Measurements from ENCODE around the gene GRB7.

Gene GRB7

GRCh38 chr17:39775031-39775430 is 37.3 kb downstream of the GRB7 start:
- no peak for DNase-seq

GRCh38 chr17:39776252-39776651 is 38.5 kb downstream of the GRB7 start:
- no peak for DNase-seq

GRCh38 chr17:39777534-39778365 is 40.0 kb downstream of the GRB7 start:
- DNase-seq, result no peak

DNA sequence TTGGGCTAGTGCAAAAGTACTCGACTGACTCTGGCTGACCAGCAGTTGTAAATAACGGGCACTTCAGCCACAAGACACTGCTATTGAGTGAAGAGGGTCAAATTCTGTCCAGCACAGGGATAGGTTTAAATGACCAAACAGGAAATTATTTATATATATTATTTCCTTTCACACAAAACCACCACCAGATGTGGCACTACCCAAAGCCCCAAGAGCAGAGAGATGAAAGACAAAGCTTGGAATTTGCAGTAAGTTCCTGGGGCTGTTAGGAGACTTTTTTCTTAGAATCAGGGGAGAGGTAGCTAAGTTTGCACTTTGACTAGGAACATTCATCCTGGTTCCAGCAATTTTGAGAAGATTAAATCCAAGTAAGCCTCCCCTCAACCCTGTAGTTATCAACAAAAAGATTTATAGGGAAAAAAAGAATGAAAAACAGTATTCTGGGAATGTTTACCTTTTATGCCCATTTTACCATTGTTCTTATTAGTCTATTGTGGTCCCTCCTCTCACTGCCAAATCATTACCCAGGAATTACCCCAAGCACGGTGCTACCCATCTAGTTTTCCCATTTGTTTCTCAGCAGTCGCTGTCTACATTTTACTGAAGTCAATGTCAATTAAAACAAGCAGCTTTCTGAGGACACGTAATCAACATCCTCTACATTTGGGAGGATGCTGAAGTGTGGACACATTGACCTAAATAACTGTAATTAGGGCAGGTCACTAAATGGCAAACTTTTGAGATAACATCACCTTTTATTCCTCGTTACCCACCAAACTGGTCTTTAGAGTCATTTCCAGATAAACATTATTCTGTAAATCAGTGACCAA is 43.5 kb downstream of the GRB7 start:
- DNase-seq, result no peak

DNA sequence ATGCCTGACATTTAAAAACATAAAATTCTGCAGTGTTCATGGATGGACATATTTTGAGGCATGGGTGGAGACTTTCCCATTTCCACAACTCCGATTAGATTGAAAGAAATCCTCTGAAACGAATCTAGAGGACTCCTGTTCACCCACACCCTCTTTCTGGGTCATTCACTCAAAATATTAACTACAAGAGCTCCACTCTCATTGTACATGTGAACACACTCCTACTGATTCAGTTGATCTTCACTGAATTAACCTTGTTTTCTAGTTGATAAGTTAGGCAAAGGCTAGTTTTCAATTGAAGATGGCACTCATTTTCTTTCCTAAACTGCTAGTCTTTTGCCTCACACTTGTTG is 44.1 kb downstream of the GRB7 start:
- no peak for DNase-seq

DNA sequence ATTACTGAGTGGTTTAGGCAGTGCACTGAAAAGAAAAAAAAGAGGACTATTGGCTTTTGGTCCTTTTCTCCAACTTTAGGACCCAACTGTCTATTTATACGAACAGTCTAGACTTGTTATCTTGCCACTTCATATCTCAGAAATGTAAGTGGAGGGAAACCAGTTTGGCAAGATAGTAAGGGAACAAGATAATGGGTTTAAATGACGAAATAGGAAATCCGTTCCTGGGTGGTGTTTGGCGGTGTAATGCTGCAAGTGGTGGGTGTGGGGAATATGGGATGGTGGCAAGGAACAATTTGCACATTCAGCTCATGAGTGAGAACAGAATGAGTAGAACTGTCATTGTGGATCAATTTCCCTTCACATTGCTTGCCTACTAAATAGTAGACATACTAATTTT is 44.7 kb downstream of the GRB7 start:
- DNase-seq, result no peak

DNA sequence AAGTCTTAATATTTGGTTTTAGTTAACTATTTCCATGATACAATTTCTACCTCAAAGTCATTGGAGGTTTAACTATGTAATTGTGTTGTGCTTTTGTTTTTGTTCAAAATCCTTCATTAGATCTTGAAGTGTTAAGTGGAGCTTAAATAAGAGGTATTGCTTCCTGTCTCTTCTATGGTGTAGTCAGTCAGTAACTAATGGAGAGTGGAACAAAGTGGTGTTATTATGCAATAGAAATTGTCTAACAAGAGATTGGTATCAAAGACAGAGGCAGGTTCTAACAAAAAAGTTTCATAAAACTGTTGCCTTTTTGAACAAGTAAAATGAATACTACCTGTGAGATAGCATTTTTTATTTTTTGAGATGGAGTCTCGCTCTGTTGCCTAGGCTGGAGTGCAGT is 45.2 kb downstream of the GRB7 start:
- DNase-seq, result no peak

- no peak for DNase-seq
Measured at GRCh38 chr17:39787041-39787440, 49.3 kb downstream of the GRB7 start.

GRCh38 chr17:39787743-39788484 is 50.2 kb downstream of the GRB7 start:
- DNase-seq, result no peak

DNA sequence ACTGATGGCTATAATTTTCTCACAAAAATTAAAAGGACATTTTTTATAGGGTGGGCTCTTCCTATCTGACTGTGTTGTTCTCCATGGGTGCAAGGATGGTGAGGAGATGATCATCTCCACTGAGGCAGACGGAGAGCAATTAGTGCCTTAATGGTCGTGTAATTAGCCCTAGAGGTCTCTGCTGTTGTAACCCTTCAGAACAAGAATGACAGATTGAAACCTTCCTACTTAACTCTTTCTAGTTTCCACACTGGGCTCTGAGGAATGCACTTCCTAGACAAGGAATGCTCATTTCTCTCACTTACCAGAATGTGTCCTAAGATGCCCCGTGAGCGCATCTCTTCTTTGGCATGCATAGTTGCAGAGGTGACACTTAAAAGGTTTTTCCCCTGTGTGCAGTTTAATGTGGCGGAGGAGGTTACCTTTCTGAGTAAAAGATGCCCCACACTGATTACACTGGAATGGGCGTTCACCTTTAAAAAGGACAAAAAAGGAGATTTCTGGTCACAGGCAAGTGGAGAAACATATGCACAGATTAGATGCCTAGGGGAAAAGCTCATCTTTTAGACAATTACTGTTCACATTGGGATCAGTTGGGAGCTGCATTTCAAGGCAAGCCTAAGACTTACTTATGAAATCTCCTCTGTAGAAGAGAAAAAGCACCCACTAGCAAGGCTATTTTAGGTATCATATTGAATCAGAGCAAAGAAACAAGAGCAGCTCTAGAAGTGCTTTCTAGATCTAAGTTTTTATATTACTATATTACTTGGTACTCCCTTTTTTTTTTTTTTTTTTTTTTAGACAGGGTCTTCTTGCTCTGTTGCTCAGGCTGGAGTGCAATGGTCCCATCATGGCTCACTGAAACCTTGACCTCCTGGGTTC is 53.6 kb downstream of the GRB7 start:
- DNase-seq, result peak; percentile 36 to 41

DNA sequence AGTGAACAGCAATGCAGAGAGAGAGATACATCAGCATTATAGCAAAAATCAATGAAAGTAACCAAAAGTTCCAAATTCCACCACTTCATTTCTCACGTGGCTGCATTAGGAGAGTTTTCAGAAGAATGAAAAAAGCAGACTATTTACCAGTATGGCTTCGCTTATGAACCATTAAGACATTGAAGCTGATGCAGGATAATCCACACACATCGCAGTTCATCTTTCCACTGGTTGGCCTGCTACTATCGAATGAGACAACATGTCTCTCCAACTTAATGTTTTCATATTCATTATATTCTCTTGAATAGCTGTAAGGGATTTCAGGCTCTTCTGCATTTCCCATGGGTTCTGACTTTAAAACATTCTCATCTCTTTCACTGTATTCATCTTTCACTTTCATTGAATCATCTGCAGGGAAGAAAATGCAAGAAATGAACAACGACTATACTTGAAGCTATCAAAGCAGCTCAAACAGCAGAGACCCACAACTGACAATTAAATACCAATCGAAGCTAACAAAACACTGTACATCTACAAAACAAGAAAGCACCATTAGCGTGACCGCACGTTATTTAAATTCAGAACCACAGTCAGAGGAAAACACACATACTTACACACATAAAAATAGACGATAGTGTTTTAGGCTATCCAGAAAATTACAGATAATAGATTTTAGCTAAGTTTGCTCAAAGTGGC is 54.9 kb downstream of the GRB7 start:
- DNase-seq, result no peak

DNA sequence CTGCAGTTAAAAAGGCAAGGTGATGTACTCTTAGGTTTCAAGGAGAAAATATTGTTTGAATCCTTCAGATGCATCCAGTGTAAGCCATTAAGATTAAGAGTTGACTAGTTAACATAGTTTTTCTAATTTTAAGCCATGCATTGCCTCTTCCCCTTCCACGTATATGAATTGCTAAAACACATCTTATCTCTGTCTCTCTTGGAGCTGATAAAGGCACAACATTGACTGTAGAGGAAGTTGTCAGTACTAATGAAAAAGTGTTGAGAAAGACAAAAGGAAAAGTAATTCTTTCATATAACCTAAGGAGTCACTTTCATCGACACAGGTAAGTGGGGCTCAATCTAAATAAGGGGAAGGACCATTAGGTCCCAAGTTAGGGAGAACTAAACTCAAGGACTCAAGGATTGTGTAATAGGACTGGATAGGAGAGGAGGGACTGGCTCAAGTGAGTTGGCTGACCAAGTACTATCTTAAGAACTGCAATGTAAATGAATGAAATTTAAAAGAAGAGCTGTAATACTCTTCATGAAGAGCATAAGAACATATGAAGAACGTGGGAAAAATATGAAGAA is 55.6 kb downstream of the GRB7 start:
- no peak for DNase-seq

- no peak for DNase-seq
Measured at GRCh38 chr17:39794249-39794970, 56.7 kb downstream of the GRB7 start.
